HL-60 (cell line): Measurements from ENCODE around the gene LDLRAD3.

Source experiments
- DNase-seq, 2 experiments: peaks; one replicate each; pipeline ENCODE4 v3.0.0-alpha.2; 2010 to 2020; ENCODE audit warnings: low read depth in 1 of 2, low spot score in 1 of 2
- H3K27ac ChIP-seq: fragments of 250-450 bp; sonication (Bioruptor Pico); replicated peaks from 2 replicates; pipeline ENCODE4 v1.5.1; 2020; ENCODE audit warnings: mild to moderate bottlenecking, moderate library complexity
- H3K27me3 ChIP-seq: fragments of 250-450 bp; sonication (Bioruptor Pico); 2 replicates; pipeline ENCODE4 v1.5.1; 2021; ENCODE audit warnings: mild to moderate bottlenecking, moderate library complexity; ENCODE audit not compliant: insufficient read depth, poor library complexity, severe bottlenecking
- H3K4me3 ChIP-seq: replicated peaks from 2 replicates; pipeline ENCODE4 v1.5.1; 2011; ENCODE audit warnings: mild to moderate bottlenecking, control low read depth, low read length; ENCODE audit not compliant: insufficient read depth
- CTCF ChIP-seq: IDR thresholded peaks from one replicate; pipeline ENCODE4 v1.5.1; 2011; ENCODE audit warnings: low read length, control low read depth, inconsistent platforms; ENCODE audit not compliant: insufficient read depth
- GABPA ChIP-seq: IDR thresholded peaks from 2 replicates; pipeline ENCODE4 v1.6.1; 2012; ENCODE audit warnings: low read depth
- POLR2AphosphoS5 ChIP-seq: IDR thresholded peaks from 2 replicates; pipeline ENCODE4 v1.6.1; 2012; ENCODE audit warnings: low read depth
- REST ChIP-seq: IDR thresholded peaks from 2 replicates; pipeline ENCODE4 v1.6.1; 2012; ENCODE audit warnings: low read depth; ENCODE audit not compliant: insufficient replicate concordance
- SPI1 ChIP-seq: IDR thresholded peaks from 2 replicates; pipeline ENCODE4 v1.6.1; 2012; ENCODE audit warnings: low read depth, mild to moderate bottlenecking, borderline replicate concordance

The LDLRAD3 gene

DNA sequence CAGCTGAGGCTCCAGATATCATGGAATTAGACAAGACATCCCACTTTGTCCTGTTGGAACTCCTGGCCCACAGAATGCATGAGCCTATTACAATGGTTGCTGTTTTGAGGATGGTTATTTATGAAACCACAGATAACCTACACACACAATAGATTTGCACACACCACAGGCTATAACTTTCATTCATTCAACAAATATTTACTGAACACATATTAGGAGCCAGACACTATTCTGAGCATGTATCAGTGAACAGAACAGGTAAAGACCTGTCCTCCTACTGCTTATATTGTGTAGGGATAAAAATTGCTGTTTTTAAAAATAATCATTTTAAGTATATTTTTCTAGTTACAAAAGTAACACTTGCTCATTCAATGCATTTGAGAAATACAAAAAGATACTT, 13.4 kb upstream of the LDLRAD3 start:
- DNase-seq: no peak
- Histone ChIP-seq H3K4me3 (no peak overlapping the region), H3K27ac (no peak overlapping the region), H3K27me3 (no peaks in the 10 kb centered on the region)
- no peak for TF ChIP-seq REST
- TF ChIP-seq SPI1: no peak
- TF ChIP-seq GABPA: no peak
- TF ChIP-seq POLR2AphosphoS5: no peak
- no peak for TF ChIP-seq CTCF

GRCh38 chr11:35932121-35932520, 11.7 kb upstream of the LDLRAD3 start:
- peak overlapping the region; percentile 66 for H3K27ac ChIP-seq
- TF ChIP-seq SPI1 (no peak), REST (no peak), POLR2AphosphoS5 (no peak), GABPA (no peak), CTCF (no peak)
- no peak overlapping the region for H3K4me3 ChIP-seq
- DNase-seq: peak in 1 of 2 experiments; percentile 23
- no peaks in the 10 kb centered on the region for H3K27me3 ChIP-seq

GRCh38 chr11:35932681-35933319, 11.1 kb upstream of the LDLRAD3 start:
- Histone ChIP-seq H3K27me3 (no peaks in the 10 kb centered on the region), H3K4me3 (no peak overlapping the region), H3K27ac (peak overlapping the region; percentile 66)
- DNase-seq: peak; percentile 74 to 91
- TF ChIP-seq GABPA (no peak), SPI1 (peak; percentile 86)

DNA sequence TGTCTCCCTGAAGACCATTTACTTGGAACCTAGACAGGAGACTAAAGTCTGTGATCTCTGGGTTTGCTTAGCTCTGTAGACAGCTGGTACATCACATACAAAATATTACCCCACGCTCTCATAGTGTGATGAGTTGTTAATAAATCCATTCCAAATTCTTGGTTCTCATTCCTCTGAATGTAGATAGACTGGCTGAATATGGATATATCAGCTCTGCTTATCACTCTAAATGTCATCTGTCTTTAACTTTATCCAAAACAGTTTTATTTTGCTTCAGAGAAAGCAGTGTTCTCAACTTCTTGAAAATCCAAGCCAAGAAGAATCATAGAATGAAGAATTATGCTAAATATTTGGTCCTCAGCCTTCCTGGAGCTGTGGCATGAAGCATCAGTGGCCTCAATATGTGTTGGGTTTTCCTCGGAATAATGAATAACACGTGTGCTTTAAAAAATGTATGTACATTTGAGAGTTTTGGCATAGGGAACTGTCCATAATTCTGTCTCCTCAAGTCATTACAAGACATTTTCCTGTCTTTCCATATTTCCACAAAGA, 10.5 kb upstream of the LDLRAD3 start:
- no peak for TF ChIP-seq REST
- TF ChIP-seq GABPA: no peak
- TF ChIP-seq SPI1: no peak
- TF ChIP-seq POLR2AphosphoS5: no peak
- no peak for TF ChIP-seq CTCF
- no peak for DNase-seq
- H3K27ac ChIP-seq: peak overlapping the region; percentile 49

More for the DNA sequence above, 10.5 kb upstream of the LDLRAD3 start:
- Histone ChIP-seq H3K4me3 (no peak overlapping the region), H3K27me3 (no peaks in the 10 kb centered on the region)
